Astrocyte (in vitro differentiated cells and primary cell): ENCODE measurements around the gene OR13J1. TPM values are rescaled to one million over a fixed set of nuclear protein-coding genes. Genes with fewer than 3 reads are reported as not detected.

ENCODE experiments used
- DNase-seq: peaks from one replicate; pipeline ENCODE4 v3.0.0-alpha.2; 2010; ENCODE audit warnings: low read depth
- FAIRE-seq: peaks from 2 replicates; lab custom pipeline; 2011; peaks lifted over from hg19 to GRCh38; lab: Jason Lieb, UNC
- H2AFZ ChIP-seq: 2 replicates; pipeline ENCODE4 v1.6.0; 2012; ENCODE audit warnings: low read depth, low read length, inconsistent platforms
- H3K27ac ChIP-seq: 2 replicates; pipeline ENCODE4 v1.5.1; 2011; ENCODE audit warnings: low read depth, low read length, inconsistent platforms
- H3K27me3 ChIP-seq: 2 replicates; pipeline ENCODE4 v1.6.0; 2011; ENCODE audit warnings: low read length, inconsistent platforms; ENCODE audit not compliant: insufficient read depth
- H3K36me3 ChIP-seq: 2 replicates; pipeline ENCODE4 v1.5.1; 2011; ENCODE audit warnings: low read length, inconsistent platforms; ENCODE audit not compliant: insufficient read depth
- H3K4me1 ChIP-seq: 2 replicates; pipeline ENCODE4 v1.5.1; 2011; ENCODE audit warnings: low read length, inconsistent platforms; ENCODE audit not compliant: insufficient read depth
- H3K4me2 ChIP-seq: 2 replicates; pipeline ENCODE4 v1.6.0; 2012; ENCODE audit warnings: low read length, inconsistent platforms
- H3K4me3 ChIP-seq: 2 replicates; pipeline ENCODE4 v1.5.1; 2011; ENCODE audit warnings: low read depth, mild to moderate bottlenecking, low read length, inconsistent platforms; ENCODE audit not compliant: insufficient read depth
- H3K79me2 ChIP-seq: 2 replicates; pipeline ENCODE4 v1.6.0; 2012; ENCODE audit warnings: mild to moderate bottlenecking, low read length, inconsistent platforms; ENCODE audit not compliant: insufficient read depth
- H3K9ac ChIP-seq: 2 replicates; pipeline ENCODE4 v1.6.0; 2012; ENCODE audit warnings: mild to moderate bottlenecking, low read length, inconsistent platforms
- H3K9me3 ChIP-seq: 2 replicates; pipeline ENCODE4 v1.5.1; 2012; ENCODE audit warnings: low read depth, mild to moderate bottlenecking, low read length, inconsistent platforms; ENCODE audit not compliant: insufficient read depth
- H4K20me1 ChIP-seq: 2 replicates; pipeline ENCODE4 v1.6.0; 2012; ENCODE audit warnings: low read length, inconsistent platforms; ENCODE audit not compliant: insufficient read depth
- H3K27ac Mint-ChIP-seq: one replicate; pipeline ENCODE4 v1.8.0; 2021; ENCODE audit warnings: mild to moderate bottlenecking, mixed read lengths; ENCODE audit not compliant: unreplicated experiment
- H3K27me3 Mint-ChIP-seq: one replicate; pipeline ENCODE4 v1.8.0; 2021; ENCODE audit warnings: low read depth, mixed read lengths; ENCODE audit not compliant: unreplicated experiment
- H3K36me3 Mint-ChIP-seq: one replicate; pipeline ENCODE4 v1.8.0; 2021; ENCODE audit warnings: low read depth, mixed read lengths; ENCODE audit not compliant: unreplicated experiment
- H3K4me1 Mint-ChIP-seq: one replicate; pipeline ENCODE4 v1.8.0; 2021; ENCODE audit warnings: low read depth, mixed read lengths; ENCODE audit not compliant: unreplicated experiment
- H3K4me3 Mint-ChIP-seq: one replicate; pipeline ENCODE4 v1.8.0; 2021; ENCODE audit warnings: mild to moderate bottlenecking, moderate library complexity, mixed read lengths; ENCODE audit not compliant: unreplicated experiment
- H3K9me3 Mint-ChIP-seq: one replicate; pipeline ENCODE4 v1.8.0; 2021; ENCODE audit warnings: mild to moderate bottlenecking, mixed read lengths; ENCODE audit not compliant: unreplicated experiment
- EZH2 ChIP-seq: IDR thresholded peaks from 2 replicates; pipeline ENCODE4 v1.6.1; 2012; ENCODE audit warnings: mild to moderate bottlenecking, low read length, inconsistent platforms; ENCODE audit not compliant: insufficient read depth
- total RNA-seq: library from RNA; stranded (reverse); gene quantifications from 2 replicates; pipeline ENCODE4 v1.2.1, GENCODE V29; 2021
- TF ChIP-seq, protein P1 (sequence below): IDR thresholded peaks from 2 replicates; pipeline ENCODE4 v1.5.1; 2011; ENCODE audit warnings: low read depth, mild to moderate bottlenecking, inconsistent platforms, low read length, moderate library complexity; ENCODE audit not compliant: insufficient read depth

The OR13J1 gene
- total RNA-seq, 1 donor from 2014 or later: not detected

DNA sequence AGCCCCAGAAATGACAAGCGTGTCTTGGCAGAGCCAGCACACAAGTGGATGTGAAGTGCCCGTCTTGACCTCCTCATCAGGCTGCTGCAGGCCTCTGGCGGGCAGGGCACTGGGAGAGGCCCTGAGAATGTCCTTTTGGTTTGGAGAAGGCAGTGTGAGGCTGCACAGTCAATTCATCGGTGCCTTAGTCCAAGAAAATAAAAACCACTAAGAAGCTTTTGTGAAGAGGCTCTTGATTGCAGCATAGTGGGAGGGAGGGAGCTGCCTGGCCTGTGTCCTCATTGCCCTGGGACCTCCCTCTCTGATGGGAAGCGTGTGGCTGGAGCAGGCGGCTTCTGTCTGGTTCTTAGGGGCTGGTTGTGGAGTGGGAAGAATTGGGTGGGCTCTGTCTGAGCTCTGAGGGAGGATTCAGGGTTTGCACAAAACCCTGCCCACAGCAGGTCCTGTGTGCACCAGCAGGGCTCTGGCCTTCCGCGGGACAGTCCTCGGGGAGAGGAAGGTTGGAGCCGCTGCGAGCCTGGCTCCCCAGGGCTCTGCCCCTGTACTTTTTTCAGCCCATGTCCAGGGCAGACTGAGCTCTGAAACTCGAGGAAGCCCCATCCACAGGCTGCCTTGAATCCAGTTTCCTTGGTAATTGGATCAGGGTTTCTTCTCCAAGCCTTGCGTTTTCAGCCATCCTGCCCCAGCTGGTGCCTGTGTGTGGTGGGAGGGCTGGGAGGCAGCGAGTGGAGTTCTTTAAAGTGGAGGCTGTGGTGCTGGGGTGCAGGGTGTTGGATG, 36.9 kb upstream of the OR13J1 start:
- Mint-ChIP-seq H3K4me1 (peaks cover 53% of the 10 kb centered on the region), H3K27me3 (no peaks in the 10 kb centered on the region), H3K4me3 (peak overlapping the region; percentile 34), H3K27ac (peak overlapping the region; percentile 96), H3K36me3 (no peaks in the 10 kb centered on the region), H3K9me3 (no peaks in the 10 kb centered on the region)
- FAIRE-seq (no peak), DNase-seq (peak; percentile 82)
- Histone ChIP-seq H3K4me3 (peak overlapping the region; percentile 18), H2AFZ (peak overlapping the region; percentile 40), H3K9me3 (no peaks in the 10 kb centered on the region), H3K4me2 (peak overlapping the region; percentile 80), H3K4me1 (peaks cover 46% of the 10 kb centered on the region), H3K36me3 (no peaks in the 10 kb centered on the region), H3K9ac (peak overlapping the region; percentile 79), H3K27me3 (no peaks in the 10 kb centered on the region), H4K20me1 (no peaks in the 10 kb centered on the region), H3K27ac (peak overlapping the region; percentile 91), H3K79me2 (no peaks in the 10 kb centered on the region)
- TF ChIP-seq, protein P1, sequence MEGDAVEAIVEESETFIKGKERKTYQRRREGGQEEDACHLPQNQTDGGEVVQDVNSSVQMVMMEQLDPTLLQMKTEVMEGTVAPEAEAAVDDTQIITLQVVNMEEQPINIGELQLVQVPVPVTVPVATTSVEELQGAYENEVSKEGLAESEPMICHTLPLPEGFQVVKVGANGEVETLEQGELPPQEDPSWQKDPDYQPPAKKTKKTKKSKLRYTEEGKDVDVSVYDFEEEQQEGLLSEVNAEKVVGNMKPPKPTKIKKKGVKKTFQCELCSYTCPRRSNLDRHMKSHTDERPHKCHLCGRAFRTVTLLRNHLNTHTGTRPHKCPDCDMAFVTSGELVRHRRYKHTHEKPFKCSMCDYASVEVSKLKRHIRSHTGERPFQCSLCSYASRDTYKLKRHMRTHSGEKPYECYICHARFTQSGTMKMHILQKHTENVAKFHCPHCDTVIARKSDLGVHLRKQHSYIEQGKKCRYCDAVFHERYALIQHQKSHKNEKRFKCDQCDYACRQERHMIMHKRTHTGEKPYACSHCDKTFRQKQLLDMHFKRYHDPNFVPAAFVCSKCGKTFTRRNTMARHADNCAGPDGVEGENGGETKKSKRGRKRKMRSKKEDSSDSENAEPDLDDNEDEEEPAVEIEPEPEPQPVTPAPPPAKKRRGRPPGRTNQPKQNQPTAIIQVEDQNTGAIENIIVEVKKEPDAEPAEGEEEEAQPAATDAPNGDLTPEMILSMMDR: no peak
- TF ChIP-seq EZH2: no peak

DNA sequence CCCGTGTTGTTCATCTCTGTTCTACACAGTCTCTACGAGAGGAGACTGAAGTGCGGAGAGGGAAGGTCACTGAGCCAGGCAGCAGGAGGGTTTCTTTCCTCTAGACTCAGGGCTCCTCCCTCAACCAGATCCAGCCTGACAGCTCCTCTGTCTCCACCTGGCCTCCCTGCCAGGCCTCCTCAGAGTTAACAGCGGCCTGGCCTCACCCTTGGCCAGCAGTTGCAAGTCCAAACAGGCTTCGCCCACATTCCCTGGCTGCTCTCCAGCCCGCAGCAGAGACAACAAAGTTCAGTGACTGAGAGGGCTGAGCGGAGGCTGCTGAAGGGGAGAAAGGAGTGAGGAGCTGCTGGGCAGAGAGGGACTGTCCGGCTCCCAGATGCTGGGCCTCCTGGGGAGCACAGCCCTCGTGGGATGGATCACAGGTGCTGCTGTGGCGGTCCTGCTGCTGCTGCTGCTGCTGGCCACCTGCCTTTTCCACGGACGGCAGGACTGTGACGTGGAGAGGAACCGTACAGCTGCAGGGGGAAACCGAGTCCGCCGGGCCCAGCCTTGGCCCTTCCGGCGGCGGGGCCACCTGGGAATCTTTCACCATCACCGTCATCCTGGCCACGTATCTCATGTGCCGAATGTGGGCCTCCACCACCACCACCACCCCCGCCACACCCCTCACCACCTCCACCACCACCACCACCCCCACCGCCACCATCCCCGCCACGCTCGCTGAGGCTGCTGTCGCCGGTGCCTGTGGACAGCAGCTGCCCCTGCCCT, 35.9 kb upstream of the OR13J1 start, which contains the start of gene HRCT1:
TSS of gene HRCT1 (plus strand) at position 291 of the 768 bp plus-strand sequence. CDS start at position 377, 86 bp downstream.
- peak within 1 kb of the TSS; percentile 40 for H2AFZ ChIP-seq
- H3K4me1 ChIP-seq: peaks cover 46% of the 10 kb centered on the region
- Mint-ChIP-seq H3K4me1 (peaks cover 52% of the 10 kb centered on the region), H3K4me3 (no peak within 1 kb of the TSS), H3K27me3 (peaks cover under 1% of the 10 kb centered on the region), H3K27ac (peak within 1 kb of the TSS; percentile 96), H3K9me3 (no peaks in the 10 kb centered on the region), H3K36me3 (no peaks in the 10 kb centered on the region)
- H3K9me3 ChIP-seq: no peaks in the 10 kb centered on the region
- H3K9ac ChIP-seq: peak within 1 kb of the TSS; percentile 79
- no peaks in the 10 kb centered on the region for H3K27me3 ChIP-seq
- H3K4me2 ChIP-seq: peak within 1 kb of the TSS; percentile 80
- DNase-seq (peak; percentile 94), FAIRE-seq (no peak)
- no peaks in the 10 kb centered on the region for H3K79me2 ChIP-seq
- H3K36me3 ChIP-seq: no peaks in the 10 kb centered on the region
- H3K27ac ChIP-seq: peak within 1 kb of the TSS; percentile 91
- no peaks in the 10 kb centered on the region for H4K20me1 ChIP-seq
- no peak within 1 kb of the TSS for H3K4me3 ChIP-seq
- no peak for TF ChIP-seq EZH2
- TF ChIP-seq, protein P1: no peak
